Measurements from ENCODE around the gene CES2.
"Not testable (repeated sequence)": the region's sequence is repeated elsewhere in the genome, so short reads cannot be mapped to it uniquely, and the experiment has no call there.

The CES2 gene

DNA sequence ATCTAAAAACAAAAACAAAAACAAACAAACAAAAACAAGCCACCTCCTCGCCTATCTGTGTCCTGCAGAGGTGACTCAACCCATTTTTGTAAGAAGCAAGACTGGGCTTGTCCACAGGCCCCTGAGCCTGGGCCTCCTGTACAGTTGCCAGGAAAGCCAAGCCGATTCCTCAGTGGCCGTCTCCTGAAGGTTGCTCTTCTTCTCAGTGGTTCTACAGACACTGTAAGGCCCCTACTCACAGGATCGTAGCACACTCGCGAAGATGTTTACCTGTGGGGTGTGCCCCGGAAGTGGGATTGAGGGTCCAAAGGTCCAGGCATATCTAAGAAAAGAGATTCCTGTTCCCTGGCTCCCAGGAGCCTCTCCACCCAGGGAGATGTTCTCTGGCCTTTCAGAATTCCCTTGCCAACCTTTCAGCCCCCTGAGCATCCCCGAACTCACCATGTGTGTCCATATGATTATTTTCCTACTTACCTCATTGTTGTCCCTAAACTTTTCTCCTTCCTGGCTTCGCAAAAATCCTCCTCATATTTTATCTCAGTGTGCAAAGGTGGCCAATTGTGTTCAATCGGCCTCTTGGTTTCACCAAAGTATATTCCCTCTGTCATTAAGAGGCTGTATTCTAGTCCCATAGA is 18.3 kb downstream of the CES2 start:
- H2AFZ ChIP-seq (ENCODE audit: low read length), result no peak overlapping the region

GRCh38 chr16:66954097-66954659 is 18.9 kb downstream of the CES2 start:
- Histone ChIP-seq H3K4me2 (ENCODE audit: low read length) (no peak overlapping the region), H3K9me3 (ENCODE audit: low read length) (0 out of 2 replicates have a peak, but pooled peaks cover 3% of the 10 kb centered on the region), H3K27ac (ENCODE audit: low read depth, low read length, poor library complexity, severe bottlenecking) (no peak overlapping the region), H3K79me2 (ENCODE audit: insufficient read depth, low read length) (no peaks in the 10 kb centered on the region), H3K27me3 (ENCODE audit: insufficient read depth, low read length) (no peaks in the 10 kb centered on the region; the same call in 1 of the 2 replicates), H3K4me1 (ENCODE audit: insufficient read depth, low read length, severe bottlenecking) (no peaks in the 10 kb centered on the region), H3K36me3 (ENCODE audit: insufficient read depth, low read length) (no peaks in the 10 kb centered on the region), H3F3A (ENCODE audit: insufficient read depth, low read length) (no peaks in the 10 kb centered on the region), H3K4me3 (ENCODE audit: low read depth, low read length, poor library complexity, severe bottlenecking) (no peak overlapping the region), H2AFZ (ENCODE audit: low read length) (no peak overlapping the region), H4K20me1 (ENCODE audit: insufficient read depth, low read length) (no peaks in the 10 kb centered on the region), H3K9ac (ENCODE audit: low read length) (no peak overlapping the region), H3K9me2 (ENCODE audit: low read depth, low read length) (no peaks in the 10 kb centered on the region)
- TF ChIP-seq CTCF (IDR thresholded peaks at IDR 0.05; ENCODE audit: low read length), result peak; percentile 84
- TF ChIP-seq EZH2 (IDR thresholded peaks at IDR 0.05; ENCODE audit: borderline replicate concordance, low read length), result no peak

More for the DNA sequence above, 18.3 kb downstream of the CES2 start:
- H3K27ac ChIP-seq (ENCODE audit: low read depth, low read length, poor library complexity, severe bottlenecking), result no peak overlapping the region
- H3K9me2 ChIP-seq (ENCODE audit: low read depth, low read length), result no peaks in the 10 kb centered on the region
- no peak overlapping the region for H3K9ac ChIP-seq (ENCODE audit: low read length)
- H3K9me3 ChIP-seq (ENCODE audit: low read length), result 0 out of 2 replicates have a peak, but pooled peaks cover 3% of the 10 kb centered on the region
- H3K4me1 ChIP-seq (ENCODE audit: insufficient read depth, low read length, severe bottlenecking), result no peaks in the 10 kb centered on the region
- no peaks in the 10 kb centered on the region; the same call in 1 of the 2 replicates for H3K27me3 ChIP-seq (ENCODE audit: insufficient read depth, low read length)
- no peak overlapping the region for H3K4me3 ChIP-seq (ENCODE audit: low read depth, low read length, poor library complexity, severe bottlenecking)
- no peaks in the 10 kb centered on the region for H3F3A ChIP-seq (ENCODE audit: insufficient read depth, low read length)
- H3K79me2 ChIP-seq (ENCODE audit: insufficient read depth, low read length), result no peaks in the 10 kb centered on the region
- no peaks in the 10 kb centered on the region for H3K36me3 ChIP-seq (ENCODE audit: insufficient read depth, low read length)
- TF ChIP-seq CTCF (IDR thresholded peaks at IDR 0.05; ENCODE audit: low read length) (no peak), EZH2 (IDR thresholded peaks at IDR 0.05; ENCODE audit: borderline replicate concordance, low read length) (no peak)
- no peaks in the 10 kb centered on the region for H4K20me1 ChIP-seq (ENCODE audit: insufficient read depth, low read length)
- H3K4me2 ChIP-seq (ENCODE audit: low read length), result no peak overlapping the region

DNA sequence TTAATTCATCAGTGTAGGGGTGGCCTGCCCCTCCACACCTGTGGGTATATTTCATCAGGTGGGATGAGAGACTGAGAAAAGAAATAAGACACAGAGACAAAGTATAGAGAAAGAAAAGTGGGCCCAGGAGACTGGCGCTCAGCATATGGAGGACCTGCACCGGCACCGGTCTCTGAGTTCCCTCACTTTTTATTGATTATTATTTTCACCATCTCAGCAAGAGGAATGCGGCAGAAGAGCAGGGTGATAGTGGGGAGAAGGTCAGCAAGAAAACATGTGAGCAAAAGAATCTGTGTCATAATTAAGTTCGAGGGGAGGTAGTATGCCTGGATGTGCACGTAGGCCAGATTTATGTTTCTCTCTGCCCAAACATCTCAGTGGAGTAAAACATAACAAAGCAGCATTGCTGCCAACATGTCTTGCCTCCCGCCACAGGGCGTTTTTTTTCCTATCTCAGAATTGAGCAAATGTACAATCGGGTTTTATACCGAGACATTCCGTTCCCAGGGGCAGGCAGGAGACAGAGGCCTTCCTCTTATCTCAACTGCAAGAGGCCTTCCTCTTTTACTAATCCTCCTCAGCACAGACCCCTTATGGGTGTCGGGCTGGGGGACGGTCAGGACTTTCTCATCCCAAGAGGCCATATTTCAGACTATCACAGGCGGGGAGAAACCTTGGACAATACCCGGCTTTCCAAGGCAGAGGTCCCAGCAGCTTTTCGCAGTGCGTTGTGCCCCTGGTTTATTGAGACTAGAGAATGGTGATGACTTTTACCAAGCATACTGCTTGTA is 20.2 kb downstream of the CES2 start:
- H3K27me3 ChIP-seq (ENCODE audit: insufficient read depth, low read length); H3F3A ChIP-seq (ENCODE audit: insufficient read depth, low read length); H3K9me3 ChIP-seq (ENCODE audit: low read length); H3K36me3 ChIP-seq (ENCODE audit: insufficient read depth, low read length); H3K79me2 ChIP-seq (ENCODE audit: insufficient read depth, low read length); H3K9ac ChIP-seq (ENCODE audit: low read length); H3K4me1 ChIP-seq (ENCODE audit: insufficient read depth, low read length, severe bottlenecking); H4K20me1 ChIP-seq (ENCODE audit: insufficient read depth, low read length); H3K27ac ChIP-seq (ENCODE audit: low read depth, low read length, poor library complexity, severe bottlenecking); H3K4me2 ChIP-seq (ENCODE audit: low read length); H2AFZ ChIP-seq (ENCODE audit: low read length); H3K4me3 ChIP-seq (ENCODE audit: low read depth, low read length, poor library complexity, severe bottlenecking); H3K9me2 ChIP-seq (ENCODE audit: low read depth, low read length): not testable (repeated sequence)

DNA sequence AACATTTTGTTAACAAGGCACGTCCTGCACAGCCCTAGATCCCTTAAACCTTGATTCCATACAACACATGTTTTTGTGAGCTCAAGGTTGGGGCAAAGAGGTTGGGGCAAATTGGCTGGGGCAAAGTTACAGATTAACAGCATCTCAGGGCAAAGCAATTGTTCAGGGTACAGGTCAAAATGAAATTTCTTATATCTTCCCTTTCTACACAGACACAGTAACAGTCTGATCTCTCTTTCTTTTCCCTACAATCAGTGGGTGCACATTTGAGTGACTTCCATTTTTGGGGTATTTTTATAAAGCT is 20.8 kb downstream of the CES2 start:
- H3K27me3 ChIP-seq (ENCODE audit: insufficient read depth, low read length); H3K27ac ChIP-seq (ENCODE audit: low read depth, low read length, poor library complexity, severe bottlenecking); H3K36me3 ChIP-seq (ENCODE audit: insufficient read depth, low read length); H3K9me3 ChIP-seq (ENCODE audit: low read length); H2AFZ ChIP-seq (ENCODE audit: low read length); H3K4me2 ChIP-seq (ENCODE audit: low read length); H3K4me1 ChIP-seq (ENCODE audit: insufficient read depth, low read length, severe bottlenecking); H3K9ac ChIP-seq (ENCODE audit: low read length); H3K9me2 ChIP-seq (ENCODE audit: low read depth, low read length); H3F3A ChIP-seq (ENCODE audit: insufficient read depth, low read length); H3K4me3 ChIP-seq (ENCODE audit: low read depth, low read length, poor library complexity, severe bottlenecking); H4K20me1 ChIP-seq (ENCODE audit: insufficient read depth, low read length); H3K79me2 ChIP-seq (ENCODE audit: insufficient read depth, low read length): not testable (repeated sequence)
